Measurements from ENCODE around the gene GSE1. TPM values are rescaled to one million over a fixed set of nuclear protein-coding genes. Genes with fewer than 3 reads are reported as not detected.

GSE1 gene
- total RNA-seq, 4 donors from 2014 or later: 23.4 to 65.5 (median 52.5) TPM

DNA sequence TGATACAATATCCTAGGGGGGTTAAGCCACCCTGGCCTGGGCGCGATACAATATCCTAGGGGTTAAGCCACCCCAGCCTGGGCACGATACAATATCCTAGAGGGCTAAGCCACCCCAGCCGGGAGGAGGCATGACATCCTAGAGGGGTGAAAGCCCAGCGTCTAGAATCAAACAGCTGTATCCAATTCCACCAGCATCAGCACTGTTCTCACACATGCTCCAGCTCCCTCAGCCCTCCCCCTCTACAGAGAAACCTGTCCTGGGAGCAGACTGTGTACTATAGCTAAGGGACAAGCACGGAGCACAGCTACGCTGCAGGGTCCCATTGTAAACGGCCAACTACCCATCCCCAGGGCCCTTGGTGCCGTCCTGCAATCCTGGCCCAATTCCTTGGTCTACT is 69.4 kb downstream of the GSE1 start:
- Histone ChIP-seq H3K9me3 (no peaks in the 10 kb centered on the region), H3K27ac (no peak overlapping the region), H3K36me3 (peaks cover 0 to 17% of the 10 kb centered on the region in 2 donors), H3K4me1 (no peaks in the 10 kb centered on the region), H3K27me3 (no peaks in the 10 kb centered on the region), H3K4me3 (no peak overlapping the region)
- no peak for TF ChIP-seq EP300 (IDR thresholded peaks at IDR 0.05)
- no peak for TF ChIP-seq POLR2A (IDR thresholded peaks at IDR 0.05)
- TF ChIP-seq, protein P1, sequence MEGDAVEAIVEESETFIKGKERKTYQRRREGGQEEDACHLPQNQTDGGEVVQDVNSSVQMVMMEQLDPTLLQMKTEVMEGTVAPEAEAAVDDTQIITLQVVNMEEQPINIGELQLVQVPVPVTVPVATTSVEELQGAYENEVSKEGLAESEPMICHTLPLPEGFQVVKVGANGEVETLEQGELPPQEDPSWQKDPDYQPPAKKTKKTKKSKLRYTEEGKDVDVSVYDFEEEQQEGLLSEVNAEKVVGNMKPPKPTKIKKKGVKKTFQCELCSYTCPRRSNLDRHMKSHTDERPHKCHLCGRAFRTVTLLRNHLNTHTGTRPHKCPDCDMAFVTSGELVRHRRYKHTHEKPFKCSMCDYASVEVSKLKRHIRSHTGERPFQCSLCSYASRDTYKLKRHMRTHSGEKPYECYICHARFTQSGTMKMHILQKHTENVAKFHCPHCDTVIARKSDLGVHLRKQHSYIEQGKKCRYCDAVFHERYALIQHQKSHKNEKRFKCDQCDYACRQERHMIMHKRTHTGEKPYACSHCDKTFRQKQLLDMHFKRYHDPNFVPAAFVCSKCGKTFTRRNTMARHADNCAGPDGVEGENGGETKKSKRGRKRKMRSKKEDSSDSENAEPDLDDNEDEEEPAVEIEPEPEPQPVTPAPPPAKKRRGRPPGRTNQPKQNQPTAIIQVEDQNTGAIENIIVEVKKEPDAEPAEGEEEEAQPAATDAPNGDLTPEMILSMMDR (IDR thresholded peaks at IDR 0.05): no peak
- TF ChIP-seq POLR2AphosphoS5 (IDR thresholded peaks at IDR 0.05): no peak
- no peak for ATAC-seq
- 62 to 66% methylated on average over 4 to 7 of the region's 9 CpGs for WGBS, 2 donors (ENCODE audit: low coverage in 1 of 2)

DNA sequence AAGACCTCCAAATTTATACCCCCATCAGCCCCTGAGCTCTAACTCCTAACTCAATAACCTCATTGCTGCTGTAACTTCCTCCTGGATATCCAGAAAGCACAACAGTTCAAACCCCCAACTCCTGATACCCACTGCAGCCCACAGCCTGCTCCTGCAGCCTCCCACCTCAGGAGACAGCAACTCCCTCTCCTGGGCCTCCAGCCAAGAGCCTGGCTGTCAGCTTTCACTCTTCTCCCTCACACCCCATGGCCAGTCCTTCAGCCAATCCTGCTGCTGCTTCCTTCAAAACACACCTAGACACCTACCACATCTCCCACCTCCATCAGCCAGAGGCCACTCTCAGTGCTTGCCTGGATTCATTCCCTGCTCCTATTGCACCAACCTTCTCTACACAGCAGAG is 70.2 kb downstream of the GSE1 start:
- no peak for TF ChIP-seq POLR2AphosphoS5 (IDR thresholded peaks at IDR 0.05)
- TF ChIP-seq, protein P1 (IDR thresholded peaks at IDR 0.05): no peak
- Histone ChIP-seq H3K4me3 (no peak overlapping the region), H3K4me1 (peaks cover 0 to 8% (median 3%) of the 10 kb centered on the region in 3 donors), H3K36me3 (peaks cover 0 to 10% of the 10 kb centered on the region in 2 donors), H3K27me3 (no peaks in the 10 kb centered on the region), H3K9me3 (no peaks in the 10 kb centered on the region), H3K27ac (no peak overlapping the region)
- no peak for ATAC-seq

DNA sequence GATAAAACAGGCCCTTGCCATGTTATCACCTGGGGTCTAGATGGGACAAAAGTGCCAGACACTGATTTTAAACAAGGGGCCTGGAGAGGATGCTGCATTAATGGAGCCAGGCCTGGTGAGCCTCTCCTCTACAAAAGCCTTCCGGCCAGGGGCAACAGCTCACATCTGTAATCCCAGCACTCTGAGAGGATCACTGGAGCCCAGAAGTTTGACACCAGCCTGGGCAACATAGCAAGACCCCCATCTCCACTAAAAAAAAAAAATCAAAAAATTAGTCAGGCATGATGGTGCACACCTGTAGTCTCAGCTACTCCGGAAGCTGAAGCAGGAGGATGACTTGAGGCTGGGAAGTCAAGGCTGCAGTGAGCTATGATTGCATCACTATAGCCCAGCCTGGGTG is 72.1 kb downstream of the GSE1 start:
- no peak for TF ChIP-seq POLR2A (IDR thresholded peaks at IDR 0.05)
- TF ChIP-seq POLR2AphosphoS5 (IDR thresholded peaks at IDR 0.05): no peak
- TF ChIP-seq EP300 (IDR thresholded peaks at IDR 0.05): no peak
- TF ChIP-seq, protein P1 (IDR thresholded peaks at IDR 0.05): no peak
- Histone ChIP-seq H3K27me3 (peaks cover 7% of the 10 kb centered on the region), H3K27ac (no peak overlapping the region), H3K4me1 (peaks cover 0 to 21% (median 5%) of the 10 kb centered on the region in 3 donors), H3K4me3 (no peak overlapping the region), H3K36me3 (no peaks in the 10 kb centered on the region), H3K9me3 (no peaks in the 10 kb centered on the region)
- 83 to 100% methylated on average over 1 to 2 of the region's 2 CpGs for WGBS, 2 donors (ENCODE audit: low coverage in 1 of 2)
- ATAC-seq: no peak

DNA sequence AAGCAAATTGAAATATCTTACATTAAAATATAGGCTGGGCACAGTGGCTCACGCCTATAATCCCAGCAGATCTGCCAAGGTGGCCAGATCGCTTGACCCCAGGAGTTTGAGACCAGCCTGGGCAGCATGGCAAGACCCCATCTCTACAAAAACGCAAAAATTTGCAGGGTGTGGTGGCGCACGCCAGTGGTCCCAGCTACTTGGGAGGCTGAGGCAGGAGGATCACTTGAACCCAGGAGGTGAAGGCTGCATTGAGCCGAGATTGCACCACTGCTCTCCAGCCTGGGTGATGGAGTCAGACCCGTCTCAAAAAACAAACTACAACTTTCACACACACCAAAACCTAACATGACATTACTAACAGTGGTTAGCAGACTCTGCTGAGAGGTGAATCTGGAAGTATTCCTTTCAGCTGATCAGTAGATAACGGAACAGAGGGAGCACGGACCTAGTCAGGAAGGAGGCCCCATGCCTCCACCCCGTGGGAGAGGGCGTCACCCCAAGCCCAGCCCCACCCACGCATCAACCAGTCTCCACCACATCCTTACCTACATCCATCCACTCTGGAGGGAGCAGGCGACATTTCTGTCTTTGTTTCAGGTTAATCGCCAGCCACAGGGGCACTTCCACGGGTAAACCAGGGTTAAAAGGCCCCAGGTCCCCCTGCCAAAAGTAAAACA is 73.9 kb downstream of the GSE1 start:
- H3K4me3 ChIP-seq: no peak overlapping the region
- H3K27me3 ChIP-seq: peaks cover 9% of the 10 kb centered on the region
- H3K9me3 ChIP-seq: no peaks in the 10 kb centered on the region
- no peak for TF ChIP-seq POLR2A (IDR thresholded peaks at IDR 0.05)
- TF ChIP-seq, protein P1 (IDR thresholded peaks at IDR 0.05): no peak
- no peak for TF ChIP-seq POLR2AphosphoS5 (IDR thresholded peaks at IDR 0.05)
- TF ChIP-seq EP300 (IDR thresholded peaks at IDR 0.05): no peak
- peaks cover 0 to 21% (median 5%) of the 10 kb centered on the region in 3 donors for H3K4me1 ChIP-seq
- ATAC-seq: no peak
- no peaks in the 10 kb centered on the region for H3K36me3 ChIP-seq
- WGBS, 2 donors (ENCODE audit: low coverage in 1 of 2): 76 to 78% methylated on average over 6 to 13 of the region's 15 CpGs
- no peak overlapping the region for H3K27ac ChIP-seq
